Cardiac muscle cell (in vitro differentiated cells and primary cell): ENCODE measurements around the gene PDLIM5. TPM values are rescaled to one million over a fixed set of nuclear protein-coding genes. Genes with fewer than 3 reads are reported as not detected.

Source experiments
- DNase-seq, 2 donors: peaks; one replicate each; pipeline versions ENCODE4 v3.0.0 to v3.0.0-alpha.2; 2010 to 2017; ENCODE audit warnings: low read depth in 1 of 2, low spot score in 1 of 2
- H3K27ac ChIP-seq: fragments of 200-600 bp; sonication (generic); 2 replicates; pipeline ENCODE4 v1.5.1; 2016
- H3K27me3 ChIP-seq: fragments of 200-600 bp; sonication (generic); 2 replicates; pipeline ENCODE4 v1.6.0; 2016; ENCODE audit warnings: control low read depth
- H3K36me3 ChIP-seq: fragments of 200-600 bp; sonication (generic); 2 replicates; pipeline ENCODE4 v1.5.1; 2016; ENCODE audit warnings: control low read depth
- H3K4me1 ChIP-seq: fragments of 200-600 bp; sonication (generic); 2 replicates; pipeline ENCODE4 v1.8.1; 2017; ENCODE audit warnings: low read depth, mild to moderate bottlenecking, mixed run types
- H3K4me3 ChIP-seq: fragments of 200-600 bp; sonication (generic); 2 replicates; pipeline ENCODE4 v1.5.1; 2016; ENCODE audit warnings: mild to moderate bottlenecking
- H3K9me3 ChIP-seq: fragments of 200-600 bp; sonication (generic); 2 replicates; pipeline ENCODE4 v1.5.1; 2017; ENCODE audit warnings: low read depth, mild to moderate bottlenecking, control low read depth
- polyA plus RNA-seq: library from polyadenylated mRNA; unstranded; fragments of >200 nt; fragmentation: Nextera tagmentation; extraction: Ambion mirVana; gene quantifications from 2 replicates; pipeline ENCODE4 v1.2.1, GENCODE V29; 2016
- total RNA-seq: library from RNA; depleted of rRNA; stranded (reverse); fragments of >200 nt; gene quantifications from 2 replicates; pipeline ENCODE4 v1.2.3, GENCODE V29; 2016
- TF ChIP-seq, protein P1 (sequence below): IDR thresholded peaks from 2 replicates; pipeline ENCODE4 v1.5.1; 2012; ENCODE audit warnings: low read depth, mild to moderate bottlenecking, low read length

Gene PDLIM5
- total and polyA plus RNA-seq, 2 experiments from 2014 or later = 426 to 446 TPM

DNA sequence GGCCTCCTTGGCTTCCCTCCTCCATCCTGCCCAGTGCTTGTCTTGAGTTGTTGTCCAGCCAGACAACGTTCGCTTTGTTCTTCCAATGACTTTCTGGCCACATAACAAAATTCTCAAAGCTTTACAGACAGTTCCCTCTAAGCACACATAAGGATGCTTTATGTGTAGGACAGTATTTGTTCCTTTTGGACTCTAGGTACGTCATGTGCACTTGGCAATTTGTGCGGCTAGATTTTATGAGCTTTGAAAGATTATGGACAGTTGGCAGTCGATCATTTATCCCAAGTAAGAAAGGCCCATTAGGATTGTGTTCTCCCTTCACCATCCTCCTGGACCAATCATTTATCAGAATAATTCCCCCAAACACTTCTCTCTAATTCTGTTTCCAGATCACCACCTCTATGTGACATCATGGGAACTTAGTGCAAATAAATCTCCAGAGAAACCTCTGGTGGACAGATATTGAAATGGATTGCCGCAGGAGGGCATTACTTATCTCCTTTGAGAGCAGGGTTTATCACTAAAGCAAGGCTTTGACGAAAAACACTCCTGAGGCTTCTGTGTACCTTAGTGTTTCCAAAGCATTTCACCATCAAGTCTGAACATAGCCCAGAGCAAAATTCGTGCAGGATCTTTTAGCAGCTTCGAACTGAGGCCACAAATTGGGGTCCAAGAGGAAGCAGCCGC is 228.6 kb downstream of the PDLIM5 start:
- Histone ChIP-seq H3K27me3 (no peaks in the 10 kb centered on the region), H3K9me3 (no peaks in the 10 kb centered on the region), H3K4me1 (no peaks in the 10 kb centered on the region), H3K27ac (no peak overlapping the region), H3K36me3 (no peaks in the 10 kb centered on the region), H3K4me3 (no peak overlapping the region)
- peak in 1 of 2 donors; percentile 42 for DNase-seq
- TF ChIP-seq, protein P1, sequence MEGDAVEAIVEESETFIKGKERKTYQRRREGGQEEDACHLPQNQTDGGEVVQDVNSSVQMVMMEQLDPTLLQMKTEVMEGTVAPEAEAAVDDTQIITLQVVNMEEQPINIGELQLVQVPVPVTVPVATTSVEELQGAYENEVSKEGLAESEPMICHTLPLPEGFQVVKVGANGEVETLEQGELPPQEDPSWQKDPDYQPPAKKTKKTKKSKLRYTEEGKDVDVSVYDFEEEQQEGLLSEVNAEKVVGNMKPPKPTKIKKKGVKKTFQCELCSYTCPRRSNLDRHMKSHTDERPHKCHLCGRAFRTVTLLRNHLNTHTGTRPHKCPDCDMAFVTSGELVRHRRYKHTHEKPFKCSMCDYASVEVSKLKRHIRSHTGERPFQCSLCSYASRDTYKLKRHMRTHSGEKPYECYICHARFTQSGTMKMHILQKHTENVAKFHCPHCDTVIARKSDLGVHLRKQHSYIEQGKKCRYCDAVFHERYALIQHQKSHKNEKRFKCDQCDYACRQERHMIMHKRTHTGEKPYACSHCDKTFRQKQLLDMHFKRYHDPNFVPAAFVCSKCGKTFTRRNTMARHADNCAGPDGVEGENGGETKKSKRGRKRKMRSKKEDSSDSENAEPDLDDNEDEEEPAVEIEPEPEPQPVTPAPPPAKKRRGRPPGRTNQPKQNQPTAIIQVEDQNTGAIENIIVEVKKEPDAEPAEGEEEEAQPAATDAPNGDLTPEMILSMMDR = no peak

DNA sequence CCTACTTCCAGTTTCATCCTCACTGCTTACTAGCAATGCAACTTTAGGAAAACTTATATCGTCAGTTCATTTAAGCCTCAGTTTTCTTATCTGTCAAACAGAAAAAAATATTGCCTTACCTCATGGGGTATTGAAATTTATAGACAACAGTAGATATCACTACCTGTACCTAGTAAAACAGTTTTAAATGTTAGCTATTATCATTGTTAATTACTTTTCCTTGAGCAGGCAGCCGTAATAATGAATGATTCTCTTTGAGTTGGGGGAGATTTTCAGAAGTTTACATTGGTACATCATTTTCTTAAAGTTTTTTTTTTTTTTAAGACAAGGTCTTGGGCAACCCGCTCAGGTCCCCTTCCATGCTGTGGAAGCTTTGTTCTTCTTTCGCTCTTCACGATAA is 234.3 kb downstream of the PDLIM5 start:
- no peak overlapping the region for H3K4me3 ChIP-seq
- peaks cover 5% of the 10 kb centered on the region for H3K27me3 ChIP-seq
- no peak for DNase-seq
- no peak overlapping the region for H3K27ac ChIP-seq
- H3K9me3 ChIP-seq = no peaks in the 10 kb centered on the region
- no peaks in the 10 kb centered on the region for H3K36me3 ChIP-seq
- H3K4me1 ChIP-seq = no peaks in the 10 kb centered on the region
- TF ChIP-seq, protein P1 = no peak

DNA sequence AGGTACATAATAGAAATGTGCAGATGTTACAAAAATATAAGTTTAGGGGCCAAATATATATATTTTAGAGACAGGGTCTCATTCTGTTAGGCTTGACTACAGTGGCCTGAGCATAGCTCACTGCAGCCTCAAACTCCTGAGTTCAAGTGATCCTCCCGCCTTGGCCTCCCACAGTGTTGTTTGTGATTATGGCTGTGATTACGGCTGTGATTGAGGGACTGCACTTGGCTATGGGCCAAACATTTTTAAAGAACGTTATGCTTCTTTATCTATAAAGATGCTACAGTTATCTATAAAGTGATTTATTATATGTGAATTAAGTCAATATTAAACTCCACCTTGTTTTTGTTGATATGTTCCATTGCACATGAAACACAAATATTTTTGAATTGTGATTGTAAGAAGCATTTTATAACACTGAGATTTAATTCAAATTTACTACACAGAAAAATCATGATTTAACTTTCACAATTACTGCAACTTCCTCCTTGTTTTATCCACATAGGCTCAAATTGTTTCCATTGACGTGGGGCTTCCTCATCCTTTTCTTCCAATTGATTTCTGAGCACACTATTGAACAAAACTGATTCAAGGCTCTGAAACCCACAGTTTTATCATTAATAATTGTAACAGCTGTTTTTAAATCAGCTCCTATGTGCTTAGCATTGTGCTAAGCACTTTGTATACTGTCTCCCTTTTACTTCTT is 237.6 kb downstream of the PDLIM5 start:
- Histone ChIP-seq H3K27ac (no peak overlapping the region), H3K4me3 (no peak overlapping the region), H3K27me3 (peaks cover 5% of the 10 kb centered on the region), H3K36me3 (no peaks in the 10 kb centered on the region), H3K9me3 (no peaks in the 10 kb centered on the region), H3K4me1 (no peaks in the 10 kb centered on the region)
- no peak for DNase-seq
- TF ChIP-seq, protein P1 = no peak

DNA sequence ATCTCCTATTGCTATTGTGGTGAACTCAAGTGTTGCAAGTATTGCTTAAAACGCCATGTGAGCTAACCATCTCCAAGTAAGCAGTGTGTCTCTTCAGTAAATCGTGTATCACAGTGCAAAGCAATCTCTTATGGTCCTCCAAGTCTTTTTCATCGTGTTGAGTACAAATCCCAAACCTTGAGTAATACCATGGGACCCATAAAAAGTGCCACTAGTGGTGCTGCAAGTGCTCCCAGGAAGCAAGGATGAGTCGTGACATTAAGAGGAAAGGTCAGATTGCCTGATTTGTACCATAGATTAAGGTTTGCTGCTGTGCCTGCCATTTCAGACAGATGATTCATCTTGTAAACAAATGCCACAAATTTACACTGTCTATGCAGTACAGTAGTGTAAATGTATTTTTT is 239.1 kb downstream of the PDLIM5 start:
- H3K27ac ChIP-seq = no peak overlapping the region
- no peak for DNase-seq
- TF ChIP-seq, protein P1 = no peak
- H3K9me3 ChIP-seq = no peaks in the 10 kb centered on the region
- H3K4me1 ChIP-seq = no peaks in the 10 kb centered on the region
- peaks cover 3% of the 10 kb centered on the region for H3K27me3 ChIP-seq
- no peak overlapping the region for H3K4me3 ChIP-seq
- H3K36me3 ChIP-seq = no peaks in the 10 kb centered on the region

DNA sequence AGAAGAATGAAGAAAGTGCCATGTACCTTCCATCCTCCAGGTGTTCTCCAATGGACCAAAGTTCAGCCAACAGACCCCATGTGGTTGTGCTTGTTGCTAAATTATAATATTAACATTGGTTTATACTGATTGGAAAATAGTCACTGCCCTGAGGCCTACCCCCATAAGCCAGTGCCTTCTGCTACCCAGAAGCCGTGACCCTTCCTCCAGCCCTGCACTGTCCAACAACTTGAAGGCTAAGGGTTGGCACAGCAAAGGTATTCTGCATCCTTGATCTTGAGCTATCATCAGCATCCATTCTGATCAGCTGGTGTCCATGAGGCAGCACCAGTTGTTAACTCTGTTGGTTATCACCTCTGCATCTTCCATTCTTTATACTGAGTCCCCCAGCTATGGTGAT is 239.8 kb downstream of the PDLIM5 start:
- H3K36me3 ChIP-seq = no peaks in the 10 kb centered on the region
- no peak overlapping the region for H3K27ac ChIP-seq
- H3K4me3 ChIP-seq = no peak overlapping the region
- no peaks in the 10 kb centered on the region for H3K27me3 ChIP-seq
- TF ChIP-seq, protein P1 = no peak
- no peak for DNase-seq
- H3K9me3 ChIP-seq = no peaks in the 10 kb centered on the region
- H3K4me1 ChIP-seq = no peaks in the 10 kb centered on the region
